Suppressor macrophage treated with lipopolysaccharide for 4 hours (primary cell): ENCODE results near the gene CST11.
"Not testable (repeated sequence)": the region's sequence is repeated elsewhere in the genome, so short reads cannot be mapped to it uniquely, and the experiment has no call there.

Source experiments
- DNase-seq: peaks from one replicate; pipeline ENCODE4 v3.0.0-alpha.2; 2020

CST11 gene

GRCh38 chr20:23452776-23453175 is at the start of gene CST11:
Gene CST11 (minus strand): TSS chr20:23452876. CDS start chr20:23452811, 65 bp downstream.
- no peak for DNase-seq

GRCh38 chr20:23501926-23502325 is 49.2 kb upstream of the CST11 start:
- DNase-seq = no peak

GRCh38 chr20:23497536-23497935 is 44.9 kb upstream of the CST11 start:
- DNase-seq = peak; percentile 33

- DNase-seq = no peak
Measured at GRCh38 chr20:23493172-23493772, 40.6 kb upstream of the CST11 start.

GRCh38 chr20:23492292-23492691 is 39.6 kb upstream of the CST11 start:
- no peak for DNase-seq

GRCh38 chr20:23490817-23491216 is 38.1 kb upstream of the CST11 start, which contains the start of gene CST8:
Gene CST8 (plus strand): TSS chr20:23491117. CDS start chr20:23491668, 551 bp downstream.
- no peak for DNase-seq

- no peak for DNase-seq
Measured at GRCh38 chr20:23488996-23489395, 36.3 kb upstream of the CST11 start.

GRCh38 chr20:23488470-23488869 is 35.8 kb upstream of the CST11 start:
- DNase-seq = no peak

GRCh38 chr20:23484081-23484480 is 31.4 kb upstream of the CST11 start:
- DNase-seq = no peak

GRCh38 chr20:23482138-23482537 is 29.5 kb upstream of the CST11 start:
- no peak for DNase-seq

- DNase-seq = no peak
Measured at GRCh38 chr20:23479043-23479442, 26.4 kb upstream of the CST11 start.

- no peak for DNase-seq
Measured at GRCh38 chr20:23477223-23477622, 24.5 kb upstream of the CST11 start.

- DNase-seq = no peak
Measured at GRCh38 chr20:23476015-23476754, 23.5 kb upstream of the CST11 start.

GRCh38 chr20:23475395-23475794 is 22.7 kb upstream of the CST11 start:
- DNase-seq = no peak

GRCh38 chr20:23473293-23473692 is 20.6 kb upstream of the CST11 start:
- DNase-seq = not testable (repeated sequence)

- not testable (repeated sequence) for DNase-seq
Measured at GRCh38 chr20:23472306-23472705, 19.6 kb upstream of the CST11 start.

GRCh38 chr20:23466961-23467360 is 14.3 kb upstream of the CST11 start:
- DNase-seq = not testable (repeated sequence)

- DNase-seq = peak; percentile 44
Measured at GRCh38 chr20:23461180-23461579, 8.5 kb upstream of the CST11 start.

- DNase-seq = peak; percentile 30
Measured at GRCh38 chr20:23459461-23460150, 6.9 kb upstream of the CST11 start.

GRCh38 chr20:23456873-23457272 is 4.2 kb upstream of the CST11 start:
- no peak for DNase-seq

- DNase-seq = no peak
Measured at GRCh38 chr20:23456409-23456808, 3.7 kb upstream of the CST11 start.

- no peak for DNase-seq
Measured at GRCh38 chr20:23455639-23456038, 3.0 kb upstream of the CST11 start.

- DNase-seq = no peak
Measured at GRCh38 chr20:23454816-23455215, 2.1 kb upstream of the CST11 start.
